ENCODE results near the gene PTCSC3.
"Not testable (repeated sequence)": the region's sequence is repeated elsewhere in the genome, so short reads cannot be mapped to it uniquely, and the experiment has no call there.

The PTCSC3 gene

DNA sequence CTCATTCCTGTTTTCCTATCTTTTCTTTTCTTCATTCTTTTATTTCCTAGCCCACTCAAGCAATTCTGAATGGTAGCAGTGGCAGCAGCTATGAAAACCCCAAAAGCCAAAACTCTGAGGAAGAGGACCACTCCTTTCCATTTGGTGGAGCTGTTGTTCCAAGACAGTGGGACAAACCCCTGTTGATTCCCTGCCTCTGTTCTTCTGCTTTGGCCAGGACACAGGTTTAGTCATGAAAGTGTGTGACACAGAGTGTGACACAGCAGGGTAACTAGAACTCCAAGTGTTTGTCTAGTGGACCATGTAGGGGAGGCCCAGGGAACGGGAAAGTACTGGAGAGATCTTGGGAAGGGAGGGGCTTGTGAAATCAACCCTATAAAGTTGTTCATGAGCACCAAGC is 71.1 kb downstream of the PTCSC3 start:
- no peak for TF ChIP-seq EZH2 (IDR thresholded peaks at IDR 0.05; ENCODE audit: borderline replicate concordance, low read length)
- TF ChIP-seq, protein P1, sequence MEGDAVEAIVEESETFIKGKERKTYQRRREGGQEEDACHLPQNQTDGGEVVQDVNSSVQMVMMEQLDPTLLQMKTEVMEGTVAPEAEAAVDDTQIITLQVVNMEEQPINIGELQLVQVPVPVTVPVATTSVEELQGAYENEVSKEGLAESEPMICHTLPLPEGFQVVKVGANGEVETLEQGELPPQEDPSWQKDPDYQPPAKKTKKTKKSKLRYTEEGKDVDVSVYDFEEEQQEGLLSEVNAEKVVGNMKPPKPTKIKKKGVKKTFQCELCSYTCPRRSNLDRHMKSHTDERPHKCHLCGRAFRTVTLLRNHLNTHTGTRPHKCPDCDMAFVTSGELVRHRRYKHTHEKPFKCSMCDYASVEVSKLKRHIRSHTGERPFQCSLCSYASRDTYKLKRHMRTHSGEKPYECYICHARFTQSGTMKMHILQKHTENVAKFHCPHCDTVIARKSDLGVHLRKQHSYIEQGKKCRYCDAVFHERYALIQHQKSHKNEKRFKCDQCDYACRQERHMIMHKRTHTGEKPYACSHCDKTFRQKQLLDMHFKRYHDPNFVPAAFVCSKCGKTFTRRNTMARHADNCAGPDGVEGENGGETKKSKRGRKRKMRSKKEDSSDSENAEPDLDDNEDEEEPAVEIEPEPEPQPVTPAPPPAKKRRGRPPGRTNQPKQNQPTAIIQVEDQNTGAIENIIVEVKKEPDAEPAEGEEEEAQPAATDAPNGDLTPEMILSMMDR (IDR thresholded peaks at IDR 0.05; ENCODE audit: low read length), result no peak
- Histone ChIP-seq H3F3A (ENCODE audit: insufficient read depth, low read length) (no peaks in the 10 kb centered on the region; the same call in 1 of the 2 replicates), H3K9me2 (ENCODE audit: low read depth, low read length) (no peaks in the 10 kb centered on the region), H3K36me3 (ENCODE audit: insufficient read depth, low read length) (no peaks in the 10 kb centered on the region), H3K9ac (ENCODE audit: low read length) (no peak overlapping the region), H3K9me3 (ENCODE audit: low read length) (no peaks in the 10 kb centered on the region), H3K4me3 (ENCODE audit: low read depth, low read length, poor library complexity, severe bottlenecking) (no peak overlapping the region), H4K20me1 (ENCODE audit: insufficient read depth, low read length) (no peaks in the 10 kb centered on the region), H2AFZ (ENCODE audit: low read length) (no peak overlapping the region), H3K4me2 (ENCODE audit: low read length) (no peak overlapping the region), H3K79me2 (ENCODE audit: insufficient read depth, low read length) (no peaks in the 10 kb centered on the region), H3K27me3 (ENCODE audit: insufficient read depth, low read length) (no peaks in the 10 kb centered on the region), H3K4me1 (ENCODE audit: insufficient read depth, low read length, severe bottlenecking) (no peaks in the 10 kb centered on the region), H3K27ac (ENCODE audit: low read depth, low read length, poor library complexity, severe bottlenecking) (no peak overlapping the region)

- not testable (repeated sequence) for H3K27me3 ChIP-seq (ENCODE audit: insufficient read depth, low read length); H3F3A ChIP-seq (ENCODE audit: insufficient read depth, low read length); H3K4me3 ChIP-seq (ENCODE audit: low read depth, low read length, poor library complexity, severe bottlenecking)
These were observed 72.3 kb downstream of the PTCSC3 start for GRCh38 chr14:36104258-36104657.

GRCh38 chr14:36099619-36100018 is 76.9 kb downstream of the PTCSC3 start:
- Histone ChIP-seq H3K9me3 (ENCODE audit: low read length) (no peaks in the 10 kb centered on the region), H3K4me2 (ENCODE audit: low read length) (no peak overlapping the region), H3F3A (ENCODE audit: insufficient read depth, low read length) (no peaks in the 10 kb centered on the region), H3K79me2 (ENCODE audit: insufficient read depth, low read length) (no peaks in the 10 kb centered on the region), H3K36me3 (ENCODE audit: insufficient read depth, low read length) (no peaks in the 10 kb centered on the region), H3K4me3 (ENCODE audit: low read depth, low read length, poor library complexity, severe bottlenecking) (no peak overlapping the region), H2AFZ (ENCODE audit: low read length) (no peak overlapping the region), H3K4me1 (ENCODE audit: insufficient read depth, low read length, severe bottlenecking) (no peaks in the 10 kb centered on the region), H3K9me2 (ENCODE audit: low read depth, low read length) (no peaks in the 10 kb centered on the region), H3K27ac (ENCODE audit: low read depth, low read length, poor library complexity, severe bottlenecking) (no peak overlapping the region), H4K20me1 (ENCODE audit: insufficient read depth, low read length) (no peaks in the 10 kb centered on the region), H3K9ac (ENCODE audit: low read length) (no peak overlapping the region), H3K27me3 (ENCODE audit: insufficient read depth, low read length) (peaks cover 4% of the 10 kb centered on the region; the same call in 1 of the 2 replicates)
- no peak for TF ChIP-seq EZH2 (IDR thresholded peaks at IDR 0.05; ENCODE audit: borderline replicate concordance, low read length)
- TF ChIP-seq, protein P1 (IDR thresholded peaks at IDR 0.05; ENCODE audit: low read length), result no peak

More at GRCh38 chr14:36104258-36104657, 72.3 kb downstream of the PTCSC3 start:
- H3K4me1 ChIP-seq (ENCODE audit: insufficient read depth, low read length, severe bottlenecking); H4K20me1 ChIP-seq (ENCODE audit: insufficient read depth, low read length); H3K79me2 ChIP-seq (ENCODE audit: insufficient read depth, low read length); H3K9me3 ChIP-seq (ENCODE audit: low read length); H3K9me2 ChIP-seq (ENCODE audit: low read depth, low read length); H3K4me2 ChIP-seq (ENCODE audit: low read length); H2AFZ ChIP-seq (ENCODE audit: low read length); H3K27ac ChIP-seq (ENCODE audit: low read depth, low read length, poor library complexity, severe bottlenecking); H3K36me3 ChIP-seq (ENCODE audit: insufficient read depth, low read length); H3K9ac ChIP-seq (ENCODE audit: low read length): not testable (repeated sequence)

DNA sequence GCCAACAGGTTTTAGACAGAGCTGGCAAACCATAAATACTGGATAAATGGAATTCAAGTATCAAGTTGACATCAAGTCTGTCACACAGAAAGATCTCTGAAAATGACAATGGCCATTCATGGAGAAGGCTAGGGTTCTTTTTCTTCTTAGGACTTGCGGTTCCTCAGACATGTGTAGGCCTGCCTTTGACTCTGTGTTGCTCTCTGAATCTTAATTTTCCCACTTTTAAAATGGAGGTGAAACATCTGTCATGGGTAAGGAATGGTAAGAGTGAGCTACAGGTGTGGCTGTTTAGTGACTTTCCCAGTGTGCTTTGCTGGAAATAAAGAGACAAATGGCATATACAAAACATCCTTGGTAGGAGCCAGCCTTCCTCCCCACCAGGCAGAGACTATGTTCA is 79.2 kb downstream of the PTCSC3 start:
- TF ChIP-seq, protein P1 (IDR thresholded peaks at IDR 0.05; ENCODE audit: low read length), result no peak
- no peak for TF ChIP-seq EZH2 (IDR thresholded peaks at IDR 0.05; ENCODE audit: borderline replicate concordance, low read length)
- Histone ChIP-seq H2AFZ (ENCODE audit: low read length) (no peak overlapping the region), H3K4me3 (ENCODE audit: low read depth, low read length, poor library complexity, severe bottlenecking) (no peak overlapping the region), H3K9me3 (ENCODE audit: low read length) (no peaks in the 10 kb centered on the region), H3K4me2 (ENCODE audit: low read length) (no peak overlapping the region), H4K20me1 (ENCODE audit: insufficient read depth, low read length) (no peaks in the 10 kb centered on the region), H3K27me3 (ENCODE audit: insufficient read depth, low read length) (peaks cover 4% of the 10 kb centered on the region; the same call in 1 of the 2 replicates), H3K9me2 (ENCODE audit: low read depth, low read length) (no peaks in the 10 kb centered on the region), H3K4me1 (ENCODE audit: insufficient read depth, low read length, severe bottlenecking) (no peaks in the 10 kb centered on the region), H3K27ac (ENCODE audit: low read depth, low read length, poor library complexity, severe bottlenecking) (no peak overlapping the region), H3K36me3 (ENCODE audit: insufficient read depth, low read length) (no peaks in the 10 kb centered on the region), H3F3A (ENCODE audit: insufficient read depth, low read length) (no peaks in the 10 kb centered on the region), H3K79me2 (ENCODE audit: insufficient read depth, low read length) (no peaks in the 10 kb centered on the region), H3K9ac (ENCODE audit: low read length) (no peak overlapping the region)

All from OCI-LY1 (cell line).